Hepatic stellate cell (primary cell): Measurements from ENCODE around the gene LINGO1.

Source experiments
- DNase-seq: peaks from one replicate; pipeline ENCODE4 v3.0.0; 2011; ENCODE audit warnings: low spot score

Gene LINGO1

GRCh38 chr15:77597804-77598453 is 34.8 kb downstream of the LINGO1 start:
- DNase-seq: no peak

DNA sequence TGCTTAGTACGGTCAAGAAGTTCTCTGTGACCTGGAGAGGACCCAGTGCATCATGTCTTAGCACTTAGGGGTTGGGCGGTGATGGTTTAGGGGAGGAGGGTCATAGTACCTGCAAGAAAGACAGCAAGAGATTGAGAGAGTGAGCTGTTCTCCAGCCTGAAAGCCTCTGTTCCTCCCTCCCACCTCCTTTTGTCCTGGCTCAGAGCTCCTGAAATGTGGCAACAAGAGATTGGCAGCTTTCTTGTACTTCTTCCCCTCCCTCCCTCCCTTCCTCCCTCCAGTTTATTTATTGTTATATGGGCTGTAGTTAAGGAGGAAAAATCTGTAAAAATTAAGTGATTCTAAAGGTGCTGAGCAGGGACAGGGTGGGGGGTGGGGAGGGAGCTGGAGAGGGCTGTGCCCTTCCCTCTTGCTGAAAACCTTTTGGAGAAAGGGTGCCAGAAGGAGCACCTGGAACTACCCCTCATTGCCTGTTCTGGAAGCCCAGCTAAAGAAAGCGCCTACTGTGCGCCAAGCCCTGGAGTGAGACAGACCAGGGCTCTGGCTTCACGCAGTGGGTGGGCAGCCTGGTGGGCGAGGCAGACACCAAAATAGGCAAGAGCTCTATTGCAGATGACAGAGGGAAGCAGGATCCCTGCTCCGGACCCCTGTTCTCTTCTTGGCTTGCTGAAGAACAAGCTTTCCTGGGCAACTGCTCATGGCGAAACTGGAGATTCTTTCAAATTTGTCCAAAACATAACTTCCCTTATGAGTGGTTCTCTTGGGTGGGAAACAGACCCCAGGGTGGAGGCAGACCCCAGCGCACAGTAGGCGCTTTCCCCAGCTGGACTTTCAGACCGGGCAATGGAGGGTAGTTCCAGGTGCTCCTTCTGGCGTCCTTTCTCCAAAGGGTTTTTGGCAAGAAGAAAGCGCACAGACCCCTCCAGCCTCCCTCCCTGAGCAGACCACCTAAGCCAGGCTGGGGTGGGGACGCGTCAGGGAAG is 35.6 kb downstream of the LINGO1 start:
- no peak for DNase-seq

- no peak for DNase-seq
Measured at GRCh38 chr15:77595231-77595630, 37.5 kb downstream of the LINGO1 start.

DNA sequence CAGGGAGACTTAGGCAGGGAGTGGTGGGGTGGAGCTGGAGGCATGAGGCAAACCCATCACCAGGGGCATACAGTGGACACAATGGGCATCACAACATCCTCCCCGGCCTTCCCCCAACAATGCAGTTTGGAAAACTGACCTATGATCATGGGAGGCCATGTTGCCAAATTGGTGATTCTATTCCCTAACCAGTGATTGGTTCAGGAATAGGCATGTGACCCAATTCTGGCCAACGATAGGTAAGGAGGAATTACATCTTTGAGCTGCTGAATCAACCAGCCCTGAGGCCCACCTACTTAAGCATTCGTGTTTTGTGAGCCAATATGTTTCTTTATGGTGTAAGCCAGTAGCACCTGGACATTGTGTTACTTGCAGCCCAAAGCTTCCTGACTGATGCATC is 40.0 kb downstream of the LINGO1 start:
- DNase-seq: no peak

GRCh38 chr15:77591968-77592613 is 40.6 kb downstream of the LINGO1 start:
- DNase-seq: no peak

- DNase-seq: no peak
Measured at GRCh38 chr15:77589839-77590238, 42.9 kb downstream of the LINGO1 start.

GRCh38 chr15:77588126-77588525 is 44.6 kb downstream of the LINGO1 start:
- no peak for DNase-seq

- no peak for DNase-seq
Measured at GRCh38 chr15:77584691-77585090, 48.0 kb downstream of the LINGO1 start.

DNA sequence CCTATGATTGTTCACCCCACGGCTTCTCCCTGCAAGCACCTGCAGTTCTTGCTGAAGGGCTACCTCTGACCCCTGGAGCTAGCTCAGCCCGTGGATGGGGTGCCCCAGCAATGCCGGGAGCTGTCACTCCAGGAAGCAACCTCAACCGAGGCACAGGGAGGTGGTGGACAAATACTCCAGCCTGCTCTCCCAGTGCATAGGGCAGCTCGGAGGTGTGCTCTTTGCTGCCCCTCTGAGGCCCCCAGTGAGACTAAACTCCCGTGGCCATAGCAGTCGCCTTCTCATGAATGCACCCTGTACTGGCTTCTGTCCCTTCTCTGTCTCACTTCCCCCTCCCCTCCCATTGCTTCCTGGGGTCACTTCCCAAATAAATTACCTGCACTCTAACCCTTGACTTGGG is 48.5 kb downstream of the LINGO1 start:
- DNase-seq: no peak

GRCh38 chr15:77582763-77583162 is 49.9 kb downstream of the LINGO1 start:
- DNase-seq: no peak

GRCh38 chr15:77581896-77582569 is 50.7 kb downstream of the LINGO1 start:
- DNase-seq: no peak

DNA sequence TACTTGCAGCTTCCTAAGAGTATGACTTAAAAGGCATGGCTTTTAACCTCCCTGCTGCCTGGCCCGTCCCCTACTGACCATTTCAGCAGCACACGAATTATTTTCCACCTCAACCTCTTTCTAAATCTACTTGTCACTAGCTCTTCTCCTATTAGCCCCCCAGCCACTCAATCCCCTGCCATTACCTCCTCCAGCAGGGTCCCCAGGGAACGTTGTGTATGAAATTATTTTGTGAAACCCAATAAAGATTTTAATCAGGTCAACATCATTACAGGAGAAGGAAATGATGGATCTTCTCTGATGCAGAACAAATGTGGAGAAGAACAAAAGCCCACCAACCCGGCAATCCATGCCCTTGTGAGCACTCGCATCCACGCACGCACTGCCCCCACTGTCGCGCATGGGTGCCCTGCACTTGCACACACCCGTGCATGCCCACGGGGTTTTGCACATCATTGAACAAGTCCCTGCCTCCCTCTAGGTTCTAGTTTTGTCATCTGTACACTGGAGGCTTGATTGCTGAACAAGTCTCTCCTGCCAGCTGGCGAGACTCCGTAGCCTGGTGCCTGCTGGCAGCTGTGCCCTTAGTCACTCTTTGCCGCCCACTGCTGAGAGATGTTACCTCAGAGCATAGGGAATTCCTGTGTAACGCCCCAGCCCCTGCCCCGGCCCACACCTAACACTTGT is 51.6 kb downstream of the LINGO1 start:
- DNase-seq: no peak

GRCh38 chr15:77579498-77580188 is 53.1 kb downstream of the LINGO1 start:
- no peak for DNase-seq

DNA sequence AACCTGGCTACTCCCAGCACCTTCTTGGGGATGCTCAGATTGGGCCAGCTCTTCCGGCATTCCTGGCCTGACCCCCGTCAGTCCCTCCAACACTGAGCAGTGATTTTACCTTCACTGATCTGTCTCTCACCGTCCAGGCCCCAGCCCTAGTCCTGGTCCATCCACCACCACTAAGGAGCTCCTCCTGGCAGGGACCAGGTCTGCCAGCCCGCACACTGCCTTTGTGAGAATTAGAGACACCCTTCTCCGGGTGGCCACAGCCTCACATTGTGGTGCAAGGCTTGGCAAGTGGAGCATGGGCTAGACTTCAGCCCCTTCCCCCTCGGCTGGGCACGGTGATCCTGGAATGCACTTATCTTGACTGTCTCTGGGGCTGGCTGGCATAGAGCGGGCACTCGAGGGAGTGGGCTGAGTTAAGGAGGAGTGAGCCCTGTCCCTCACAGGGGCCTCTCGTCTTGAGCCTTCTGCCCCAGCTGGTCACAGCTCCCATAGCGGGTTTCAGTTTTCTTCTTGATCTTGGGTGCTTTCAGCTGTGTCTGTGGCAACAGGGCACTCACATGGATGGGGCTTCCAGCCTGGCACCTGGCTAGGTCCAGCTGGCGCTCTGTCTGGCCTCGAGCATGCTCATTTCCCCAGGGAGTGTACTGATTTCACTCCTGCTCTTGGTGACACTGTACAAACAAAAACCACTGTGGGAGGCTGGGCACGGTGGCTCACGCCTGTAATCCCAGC is 53.9 kb downstream of the LINGO1 start:
- DNase-seq: no peak

DNA sequence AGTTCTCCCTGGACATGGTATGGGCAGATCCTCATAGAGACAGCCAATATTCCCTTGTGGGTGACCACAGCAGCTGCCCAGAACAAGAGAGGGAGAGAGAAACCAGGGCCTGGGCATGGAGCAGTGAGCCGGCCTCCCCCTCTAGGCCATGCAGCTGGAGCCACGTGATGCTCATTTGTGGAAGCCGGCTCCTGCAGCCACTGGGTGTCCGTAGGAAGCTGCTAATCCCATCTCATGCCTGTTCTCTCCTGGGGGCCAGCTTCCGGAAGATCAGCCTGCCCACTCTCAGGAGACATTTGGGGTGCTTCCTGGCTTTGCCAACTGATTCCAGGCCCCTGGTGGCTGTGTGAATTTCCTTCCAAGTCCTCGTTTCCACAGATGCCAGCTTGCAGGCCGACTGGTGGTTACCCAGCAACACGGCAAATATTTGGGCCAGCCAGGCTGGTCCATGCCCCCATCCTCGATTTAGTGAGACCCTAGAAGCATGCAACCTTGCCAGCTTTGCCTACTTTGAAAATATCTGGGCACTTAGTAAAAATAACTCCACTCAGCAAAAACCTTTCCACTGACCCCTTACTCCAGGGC is 55.3 kb downstream of the LINGO1 start:
- peak; percentile 58 for DNase-seq

DNA sequence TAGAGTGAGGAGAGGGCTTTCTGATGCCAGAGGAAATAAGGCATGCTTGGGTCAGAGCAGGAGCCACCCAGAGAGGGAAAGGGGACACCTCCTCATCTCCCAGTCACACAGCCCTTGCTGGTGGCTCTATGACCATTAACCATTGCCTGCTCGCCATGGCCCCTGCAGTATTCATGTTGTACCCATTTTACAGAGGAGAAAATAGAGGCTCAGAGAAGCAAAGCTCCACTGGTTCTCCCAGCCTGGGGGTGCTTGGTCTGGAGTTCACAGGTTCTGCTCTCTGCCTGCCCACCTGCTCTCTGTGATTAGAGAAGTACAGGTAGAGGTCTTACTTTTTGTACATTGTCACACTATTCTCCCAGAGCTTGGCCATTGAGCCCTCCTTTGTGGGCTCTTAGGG is 56.2 kb downstream of the LINGO1 start:
- no peak for DNase-seq

- no peak for DNase-seq
Measured at GRCh38 chr15:77575203-77575934, 57.3 kb downstream of the LINGO1 start.

DNA sequence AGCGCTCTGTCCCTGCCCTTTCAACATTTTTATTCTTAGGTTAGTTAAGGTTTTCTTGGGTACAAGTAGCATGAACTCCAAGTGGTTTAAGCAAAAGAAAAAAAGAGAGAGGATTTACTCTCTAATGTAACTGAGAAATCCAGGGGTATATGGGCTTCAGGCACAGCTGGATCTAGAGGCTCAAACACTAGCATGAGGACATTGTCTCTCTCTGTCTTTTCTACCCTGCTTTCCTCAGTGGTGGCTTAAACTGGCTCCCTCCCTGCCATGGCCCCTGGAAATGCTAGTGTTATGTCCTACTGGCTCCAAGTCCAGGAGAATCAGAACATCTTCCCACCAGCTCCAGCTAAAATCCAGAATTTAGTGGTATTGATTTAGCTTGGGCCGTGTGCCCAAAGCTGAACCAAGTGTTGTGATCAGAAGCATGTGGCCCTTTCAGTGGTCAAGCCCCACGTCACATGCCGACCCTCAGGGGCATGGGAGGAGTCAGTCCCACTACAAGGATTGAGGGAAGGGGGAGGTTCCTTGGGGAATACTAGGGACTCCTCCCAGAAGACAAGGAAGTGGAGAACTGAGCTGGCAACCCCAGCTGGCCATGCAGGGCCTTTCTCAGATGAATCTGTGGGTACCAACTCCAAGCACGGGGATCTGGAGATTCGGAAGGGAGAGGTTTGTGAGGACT is 58.0 kb downstream of the LINGO1 start:
- DNase-seq: no peak

DNA sequence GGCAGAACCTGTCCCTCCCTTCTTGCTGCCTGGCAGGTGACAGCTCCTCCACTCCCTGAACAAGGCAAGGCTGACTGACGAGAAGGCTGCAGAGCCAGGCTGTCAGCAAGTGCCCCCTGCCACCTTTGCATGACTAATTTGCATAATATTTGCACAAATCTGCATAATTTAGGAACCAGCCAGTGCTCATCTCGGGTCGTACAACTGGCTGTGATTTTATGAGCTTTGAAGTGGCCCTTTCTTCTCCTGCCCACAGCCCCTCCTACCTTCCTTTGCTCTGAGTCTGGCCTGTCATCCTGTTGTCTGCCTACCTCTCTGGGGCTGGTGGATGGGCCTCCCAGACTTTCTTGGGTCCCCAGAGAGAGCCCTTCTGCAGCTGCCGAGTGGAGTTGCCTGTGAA is 58.9 kb downstream of the LINGO1 start:
- no peak for DNase-seq
